GM18508 (cell line): ENCODE data around the gene DENND6A.
"Not testable (repeated sequence)": the region's sequence is repeated elsewhere in the genome, so short reads cannot be mapped to it uniquely, and the experiment has no call there.

Experiments used
- ATAC-seq: cut with Tn5 transposase; IDR thresholded peaks from one replicate; pipeline ENCODE4 v1.9.1; 2021; ENCODE audit warnings: moderate number of reproducible peaks; ENCODE audit not compliant: insufficient read depth, unreplicated experiment

Gene DENND6A

GRCh38 chr3:57692396-57693147, at the start of gene DENND6A:
Gene DENND6A (minus strand): TSS chr3:57693077. CDS start chr3:57693018, 59 bp downstream.
- peak; percentile 48 for ATAC-seq

DNA sequence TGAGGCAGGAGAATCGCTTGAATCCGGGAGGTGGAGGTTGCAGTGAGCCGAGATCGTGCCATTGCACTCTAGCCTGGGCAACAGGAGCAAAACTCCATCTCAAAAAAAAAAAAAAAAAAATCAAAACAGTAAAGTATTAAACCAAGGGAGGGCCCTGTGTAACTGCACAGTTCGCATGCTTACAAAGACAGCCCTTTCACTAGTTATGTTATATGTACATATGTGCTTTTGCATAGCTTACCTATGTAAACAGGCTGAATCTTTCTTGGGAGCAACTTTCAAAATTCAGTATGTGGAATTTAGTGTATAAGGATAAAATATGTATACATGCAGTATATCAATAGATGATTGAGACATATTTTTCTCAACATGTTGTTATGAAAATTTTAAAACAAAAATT, 47.1 kb upstream of the DENND6A start:
- no peak for ATAC-seq

DNA sequence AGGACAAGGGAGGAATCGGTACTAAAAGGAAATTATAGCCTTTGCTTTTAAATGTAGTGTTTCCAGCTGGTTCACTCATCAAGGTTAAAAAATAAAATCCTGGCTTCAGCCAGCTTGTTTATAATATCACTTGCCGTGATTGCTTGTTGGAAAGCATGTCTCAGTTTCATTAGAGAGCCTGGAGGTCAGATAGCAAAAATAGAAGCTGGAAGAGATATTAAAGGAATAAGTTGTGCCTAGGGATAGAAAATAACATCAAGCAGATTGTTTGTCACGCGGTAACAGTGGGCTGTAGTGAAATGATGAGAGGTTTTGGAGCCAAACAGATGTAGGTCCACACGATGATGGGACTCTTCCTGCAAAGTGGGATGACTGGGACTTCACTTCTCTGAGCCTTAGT, 45.5 kb upstream of the DENND6A start:
- no peak for ATAC-seq

DNA sequence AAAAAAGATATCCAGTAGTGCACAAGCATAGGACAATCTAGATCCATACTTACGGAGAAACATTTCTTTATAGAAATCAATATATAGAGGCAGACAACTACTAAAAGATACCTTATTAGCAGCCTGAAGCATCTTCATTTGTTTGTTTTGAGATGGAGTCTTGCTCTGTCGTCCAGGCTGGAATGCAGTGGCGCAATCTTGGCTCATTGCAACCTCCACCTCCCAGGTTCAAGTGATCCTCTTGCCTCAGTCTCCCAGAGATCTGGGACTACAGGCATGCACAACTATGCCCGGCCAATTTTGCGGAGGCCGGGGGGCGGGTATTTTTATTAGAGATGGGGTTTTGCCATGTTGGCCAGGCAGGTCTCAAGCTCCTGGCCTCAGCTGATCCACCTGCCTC, 45.0 kb upstream of the DENND6A start:
- no peak for ATAC-seq

- no peak for ATAC-seq
Observed at GRCh38 chr3:57735405-57735804, 42.5 kb upstream of the DENND6A start.

GRCh38 chr3:57733790-57734189, 40.9 kb upstream of the DENND6A start:
- ATAC-seq = no peak

GRCh38 chr3:57731311-57731710, 38.4 kb upstream of the DENND6A start:
- no peak for ATAC-seq

- no peak for ATAC-seq
Observed at GRCh38 chr3:57730682-57731081, 37.8 kb upstream of the DENND6A start.

DNA sequence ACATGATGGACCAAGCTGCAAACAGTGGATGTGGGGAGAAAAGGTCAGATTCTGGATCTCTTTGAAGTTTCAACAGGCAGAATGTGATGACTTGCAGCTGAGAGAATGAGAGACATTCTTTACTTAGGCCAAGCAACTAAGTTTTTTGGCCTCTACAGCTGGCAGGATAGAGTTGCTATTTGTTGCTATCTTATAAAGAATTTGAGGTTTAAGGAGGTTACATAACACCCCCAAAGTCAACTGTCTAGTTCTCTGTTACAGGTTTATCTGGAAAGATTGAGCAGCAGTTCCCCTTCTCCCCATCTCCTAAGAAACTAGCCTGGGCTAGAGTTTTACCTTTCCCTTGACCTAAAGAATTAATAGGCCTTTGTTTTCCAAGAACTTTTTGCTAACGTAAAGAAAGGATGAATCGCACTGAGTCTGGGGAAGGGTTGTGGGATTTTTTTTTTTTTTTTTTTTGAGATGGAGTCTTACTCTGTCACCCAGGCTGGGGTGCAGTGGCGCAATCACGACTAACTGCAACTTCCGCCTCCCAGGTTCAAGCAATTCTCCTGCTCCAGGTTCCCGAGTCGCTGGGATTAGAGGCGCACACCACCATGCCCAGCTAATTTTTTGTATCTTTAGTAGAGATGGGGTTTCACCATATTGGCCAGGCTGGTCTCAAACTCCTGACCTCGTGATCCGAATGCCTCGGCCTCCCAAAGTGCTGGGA, 36.6 kb upstream of the DENND6A start:
- no peak for ATAC-seq

GRCh38 chr3:57727106-57727505, 34.2 kb upstream of the DENND6A start:
- ATAC-seq = no peak

DNA sequence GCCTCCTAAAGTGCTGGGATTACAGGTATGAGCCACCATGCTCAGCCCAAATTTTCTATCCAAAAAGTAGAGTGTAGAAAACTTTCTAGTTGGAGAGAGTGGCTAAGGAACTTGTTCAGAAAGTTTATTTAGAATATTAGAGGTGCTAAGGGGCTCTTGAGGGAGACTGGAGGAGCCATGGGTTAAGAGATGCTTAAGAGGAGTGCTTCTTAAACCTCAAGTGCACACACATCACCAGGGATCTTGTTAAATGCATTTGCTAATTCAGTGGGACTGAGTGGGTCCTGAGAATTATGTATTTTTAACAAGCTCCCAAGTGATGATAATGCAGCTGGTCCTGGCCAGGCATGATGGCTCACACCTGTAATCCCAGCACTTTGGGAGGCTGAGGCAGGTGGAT, 33.5 kb upstream of the DENND6A start:
- ATAC-seq = no peak

DNA sequence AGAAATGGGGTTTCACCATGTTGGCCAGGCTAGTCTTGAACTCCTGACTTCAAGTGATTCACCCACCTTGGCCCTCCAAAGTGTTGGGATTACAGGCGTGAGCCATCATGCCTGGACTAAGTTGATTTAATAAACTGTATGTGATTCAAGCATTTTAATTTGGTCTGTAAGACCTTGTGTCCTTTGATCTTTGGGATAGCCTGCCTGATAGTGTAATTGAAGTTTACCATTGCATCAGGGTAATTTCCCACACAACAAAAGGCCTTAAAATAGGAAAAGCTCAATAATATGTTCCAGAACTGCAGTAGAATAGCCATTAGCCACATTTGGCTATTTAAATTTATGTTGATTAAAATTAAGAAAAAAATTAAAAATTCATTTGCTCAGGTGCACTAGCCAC, 25.2 kb upstream of the DENND6A start:
- no peak for ATAC-seq

DNA sequence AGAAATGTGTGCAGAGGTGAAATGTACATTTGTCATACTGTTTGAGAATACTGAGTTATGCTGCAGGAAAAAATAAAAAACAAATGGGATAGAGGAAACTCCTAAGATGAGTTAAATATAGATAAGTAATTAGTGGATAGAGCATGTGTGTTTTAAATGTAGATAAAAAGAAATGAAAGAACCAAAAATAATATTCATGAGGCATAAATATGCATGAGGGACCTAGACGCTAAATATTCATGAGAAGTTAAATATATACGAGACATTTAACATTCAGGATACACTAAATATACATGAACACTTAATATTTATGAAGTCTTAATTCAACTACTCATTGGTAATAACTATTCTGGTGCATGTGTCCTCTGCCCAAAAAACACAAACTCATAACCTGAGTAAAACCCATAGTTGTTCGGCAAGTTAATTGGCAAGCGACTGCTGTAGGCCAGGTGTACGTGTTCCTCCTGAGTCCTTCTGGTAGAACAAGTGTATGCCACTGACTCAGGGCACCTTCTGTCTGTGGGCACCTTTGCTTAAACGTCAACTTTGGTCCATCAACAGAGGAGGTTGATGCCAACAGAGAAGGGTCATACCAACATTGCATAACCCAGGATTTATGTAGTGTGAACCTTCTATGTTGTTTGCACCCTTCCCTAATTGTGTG, 24.5 kb upstream of the DENND6A start:
- ATAC-seq = no peak

- ATAC-seq = no peak
Observed at GRCh38 chr3:57715686-57716085, 22.8 kb upstream of the DENND6A start.

DNA sequence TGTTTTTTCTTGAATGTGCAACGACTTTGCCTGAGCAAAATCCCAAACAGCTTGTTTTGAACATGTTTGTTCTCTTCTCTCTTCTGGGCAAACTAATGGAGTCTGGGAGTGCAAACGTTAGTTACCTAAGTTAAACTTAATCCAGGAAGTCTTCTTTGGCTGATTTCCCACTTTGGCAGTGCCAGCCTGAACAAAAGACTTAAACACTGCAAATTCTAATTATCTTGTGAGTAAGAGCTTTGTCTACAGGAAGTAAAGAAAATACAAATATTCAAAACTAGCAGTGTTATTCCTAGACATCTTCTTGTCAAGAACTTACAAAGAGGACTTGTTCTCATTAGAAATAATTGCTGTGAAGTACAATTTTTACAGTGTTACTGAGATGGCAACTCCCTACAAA, 16.7 kb upstream of the DENND6A start:
- ATAC-seq = no peak

DNA sequence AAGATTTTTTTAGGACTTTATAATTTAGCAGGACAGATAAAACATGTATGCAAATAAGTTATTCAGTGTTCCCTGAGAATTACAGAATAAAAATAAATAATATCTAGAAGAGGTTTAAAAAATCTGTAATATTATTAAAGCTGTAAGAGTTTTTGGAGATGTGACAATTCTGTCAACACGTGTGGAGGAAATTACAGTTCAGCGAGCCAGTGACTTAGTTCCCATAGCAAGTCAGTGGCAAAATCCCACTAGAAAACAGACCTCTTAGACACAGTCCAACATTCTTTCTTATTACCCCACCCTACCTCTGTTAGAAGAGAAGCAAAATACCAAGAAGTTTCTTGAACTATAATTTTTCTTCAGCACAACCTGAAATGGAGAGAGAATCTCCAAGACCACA, 16.2 kb upstream of the DENND6A start:
- no peak for ATAC-seq

GRCh38 chr3:57706462-57706861, 13.6 kb upstream of the DENND6A start:
- ATAC-seq = no peak

- ATAC-seq = not testable (repeated sequence)
Observed at GRCh38 chr3:57705351-57705750, 12.5 kb upstream of the DENND6A start.

DNA sequence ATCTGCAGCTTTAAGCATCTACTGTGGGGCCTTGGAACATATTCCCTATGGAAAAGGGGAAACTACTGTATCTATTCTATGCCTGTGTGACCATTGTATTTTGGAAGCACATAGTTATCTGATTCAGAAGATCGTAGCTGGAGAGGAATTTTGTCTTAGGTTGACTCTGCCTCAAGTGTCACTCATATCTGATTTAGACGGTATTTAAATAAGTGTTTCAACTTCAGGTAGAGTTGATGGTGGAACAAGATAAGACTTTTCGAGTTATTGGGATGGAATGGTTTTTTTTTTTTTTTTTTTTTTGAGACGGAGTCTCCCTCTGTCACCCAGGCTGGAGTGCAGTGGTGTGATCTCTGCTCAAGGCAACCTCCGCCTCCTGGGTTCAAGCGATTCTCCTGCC, 8.9 kb upstream of the DENND6A start:
- ATAC-seq = no peak

GRCh38 chr3:57700737-57701136, 7.9 kb upstream of the DENND6A start:
- ATAC-seq = no peak

DNA sequence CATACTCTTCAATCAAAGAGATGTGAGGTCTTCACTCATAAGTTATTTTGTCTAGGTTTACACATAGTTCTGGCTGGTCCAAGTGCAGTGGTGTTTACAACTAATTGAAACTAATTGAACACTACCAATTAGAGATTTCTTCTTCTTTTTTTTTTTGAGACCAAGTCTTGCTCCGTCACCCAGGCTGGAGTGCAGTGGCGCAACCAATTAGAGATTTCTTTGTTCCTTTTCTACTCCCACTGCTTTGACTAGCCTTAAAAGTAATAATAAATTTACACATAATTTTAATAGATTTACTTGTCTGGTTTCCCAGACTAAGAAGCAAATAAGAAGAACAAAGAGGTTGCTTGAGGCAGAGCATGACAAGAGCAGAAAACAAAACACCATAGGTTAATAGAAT, 6.7 kb upstream of the DENND6A start:
- no peak for ATAC-seq
